GM19238 (cell line): ENCODE data around the gene CHD9.
"Not testable (repeated sequence)": the region's sequence is repeated elsewhere in the genome, so short reads cannot be mapped to it uniquely, and the experiment has no call there.

ENCODE experiments used
- DNase-seq: peaks from one replicate; pipeline ENCODE4 v3.0.0; 2011; ENCODE audit warnings: low spot score; ENCODE audit not compliant: insufficient read length

Gene CHD9

GRCh38 chr16:53130159-53131049 lies 75.6 kb downstream of the CHD9 start:
- DNase-seq: peak; percentile 99

DNA sequence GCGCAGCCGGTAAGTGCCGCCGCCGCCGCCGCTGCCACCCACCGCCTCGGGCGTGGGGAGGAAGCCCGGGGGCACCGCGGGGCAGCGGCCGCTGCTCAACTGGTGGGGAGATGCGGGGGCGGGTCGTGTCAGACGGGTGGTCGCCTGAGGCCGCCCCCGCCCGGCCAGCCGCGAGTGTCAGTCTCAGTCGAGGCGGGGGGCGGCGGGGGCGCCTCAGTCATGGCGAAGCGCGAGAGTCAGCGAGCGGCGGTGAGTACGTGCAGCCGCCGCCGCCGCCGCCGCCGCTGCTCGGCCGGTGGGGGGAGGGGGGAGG lies 76.2 kb downstream of the CHD9 start:
- no peak for DNase-seq

GRCh38 chr16:53131363-53132071 lies 76.7 kb downstream of the CHD9 start:
- DNase-seq: peak; percentile 49

DNA sequence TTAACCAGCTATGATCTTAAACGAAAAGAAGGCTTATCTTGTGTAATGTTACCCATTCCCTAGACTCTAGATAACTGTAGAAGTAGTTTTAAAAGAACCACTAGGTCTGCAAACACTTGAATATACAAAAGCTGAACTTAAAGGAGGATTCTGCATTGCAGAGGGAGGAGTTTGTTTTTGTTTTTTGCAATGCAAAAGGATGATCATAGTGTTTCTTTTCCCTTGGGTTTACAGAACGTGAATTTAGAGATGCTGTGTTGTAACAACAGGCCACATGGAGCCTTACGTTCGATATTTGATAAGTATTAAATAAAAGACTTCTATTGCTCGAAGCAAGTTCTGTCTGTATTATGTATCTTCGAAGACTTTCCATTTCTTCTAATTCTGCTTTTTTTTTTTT lies 77.6 kb downstream of the CHD9 start:
- no peak for DNase-seq

DNA sequence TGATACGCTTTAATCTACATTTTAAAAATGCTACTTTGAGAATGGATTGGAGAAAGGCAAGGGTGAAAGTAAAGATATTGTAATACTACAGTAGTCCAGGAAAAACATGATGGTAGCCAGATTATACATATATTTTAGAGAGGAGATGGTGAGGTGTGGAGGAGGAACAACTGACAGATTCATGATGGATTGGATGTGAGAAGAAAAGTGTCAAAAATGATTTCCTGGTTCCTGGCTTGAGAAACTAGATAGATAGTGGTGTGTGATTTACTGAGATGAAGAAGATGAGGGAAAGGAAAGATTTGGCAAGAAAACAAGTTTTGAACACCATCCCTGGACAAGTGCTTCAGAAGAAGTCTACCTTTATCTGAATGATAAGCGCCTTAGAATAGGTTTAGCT lies 80.5 kb downstream of the CHD9 start:
- no peak for DNase-seq

GRCh38 chr16:53142823-53143568 lies 88.2 kb downstream of the CHD9 start:
- DNase-seq: no peak

GRCh38 chr16:53147500-53148065 lies 92.8 kb downstream of the CHD9 start:
- no peak for DNase-seq

- no peak for DNase-seq
These were observed 96.0 kb downstream of the CHD9 start for GRCh38 chr16:53150769-53151168.

GRCh38 chr16:53152329-53152728 lies 97.5 kb downstream of the CHD9 start:
- no peak for DNase-seq

GRCh38 chr16:53153130-53153529 lies 98.3 kb downstream of the CHD9 start:
- DNase-seq: no peak

- DNase-seq: no peak
These were observed 99.7 kb downstream of the CHD9 start for GRCh38 chr16:53154513-53154912.

GRCh38 chr16:53156516-53156915 lies 101.7 kb downstream of the CHD9 start:
- DNase-seq: no peak

- peak; percentile 7 for DNase-seq
These were observed 105.1 kb downstream of the CHD9 start for GRCh38 chr16:53159781-53160436.

DNA sequence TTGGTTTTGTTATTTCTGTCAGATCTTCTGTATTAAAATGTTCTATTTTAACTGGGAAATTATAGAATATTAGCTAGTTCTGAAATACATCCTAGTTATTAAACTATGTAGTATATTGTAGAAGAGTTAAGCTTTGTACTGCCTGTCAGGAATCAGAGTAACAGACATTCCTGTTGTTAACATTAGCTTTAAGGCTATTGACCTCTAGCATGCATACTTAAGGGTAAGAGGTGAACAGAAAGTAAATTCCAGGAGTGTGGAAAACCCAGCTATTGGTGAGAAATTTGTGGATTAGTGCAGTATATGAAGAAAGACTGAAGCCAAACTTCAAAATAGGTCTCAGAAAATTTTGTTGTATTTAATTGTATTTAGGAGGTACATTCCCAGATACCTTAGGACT lies 111.3 kb downstream of the CHD9 start:
- DNase-seq: no peak

- no peak for DNase-seq
These were observed 114.0 kb downstream of the CHD9 start for GRCh38 chr16:53168744-53169143.

DNA sequence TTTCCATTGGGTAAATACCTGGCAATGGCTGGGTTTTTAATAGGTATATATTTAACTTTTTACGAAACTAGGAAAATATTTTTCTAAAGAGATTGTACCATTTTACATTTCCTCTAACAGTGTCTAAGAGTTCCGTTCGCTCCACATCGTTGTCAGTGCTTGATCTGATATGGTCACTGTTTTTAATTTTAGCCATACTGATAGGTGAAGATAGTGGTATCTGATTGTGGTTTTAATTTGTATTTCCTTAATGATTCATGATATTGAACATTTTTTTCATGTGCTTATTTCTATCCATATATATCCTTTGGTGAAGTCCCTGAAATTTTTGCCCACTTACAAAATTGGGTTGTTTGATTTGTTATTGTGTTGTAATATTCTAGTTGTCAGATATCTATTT lies 117.7 kb downstream of the CHD9 start:
- DNase-seq: no peak

GRCh38 chr16:53175118-53175517 lies 120.3 kb downstream of the CHD9 start:
- DNase-seq: no peak

- no peak for DNase-seq
These were observed 121.6 kb downstream of the CHD9 start for GRCh38 chr16:53176434-53176833.

GRCh38 chr16:53183442-53183841 lies 128.7 kb downstream of the CHD9 start:
- no peak for DNase-seq

DNA sequence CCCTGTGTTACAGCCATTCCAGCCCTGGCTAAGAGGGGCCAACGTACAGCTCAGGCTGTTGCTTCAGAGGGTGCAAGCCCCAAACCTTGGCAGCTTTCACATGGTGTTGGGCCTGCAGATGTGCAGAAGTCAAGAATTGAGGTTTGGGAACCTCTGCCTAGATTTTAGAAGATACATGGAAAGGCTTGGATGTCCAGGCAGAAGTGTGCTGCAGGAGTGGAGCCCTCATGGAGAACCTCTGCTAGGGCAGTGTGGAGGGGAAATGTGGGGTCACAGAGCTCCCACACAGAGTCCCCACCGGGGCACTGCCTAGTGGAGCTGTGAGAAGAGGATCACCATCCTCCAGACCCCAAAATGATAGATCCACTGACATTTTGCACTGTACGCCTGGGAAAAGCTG lies 130.9 kb downstream of the CHD9 start:
- not testable (repeated sequence) for DNase-seq

DNA sequence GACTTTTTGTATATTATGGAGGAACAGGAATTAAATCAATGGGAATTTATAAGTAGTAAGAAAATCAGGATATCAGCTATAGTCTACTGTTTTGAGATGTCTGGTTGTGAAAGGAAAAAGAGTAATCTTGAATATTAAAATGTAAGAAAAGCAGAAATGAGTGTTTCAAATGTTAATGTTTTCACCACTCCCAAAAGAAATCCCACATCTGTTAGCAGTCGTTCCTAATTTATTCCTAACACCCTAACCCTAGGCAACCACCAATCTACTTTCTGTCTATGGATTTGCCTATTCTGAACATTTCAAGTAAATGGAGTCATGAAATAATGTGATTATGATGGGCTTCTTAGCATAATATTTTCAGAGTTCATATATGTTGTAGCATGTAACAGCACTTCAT lies 133.0 kb downstream of the CHD9 start:
- no peak for DNase-seq
